ENCODE data around the gene LZTR1.

DNA sequence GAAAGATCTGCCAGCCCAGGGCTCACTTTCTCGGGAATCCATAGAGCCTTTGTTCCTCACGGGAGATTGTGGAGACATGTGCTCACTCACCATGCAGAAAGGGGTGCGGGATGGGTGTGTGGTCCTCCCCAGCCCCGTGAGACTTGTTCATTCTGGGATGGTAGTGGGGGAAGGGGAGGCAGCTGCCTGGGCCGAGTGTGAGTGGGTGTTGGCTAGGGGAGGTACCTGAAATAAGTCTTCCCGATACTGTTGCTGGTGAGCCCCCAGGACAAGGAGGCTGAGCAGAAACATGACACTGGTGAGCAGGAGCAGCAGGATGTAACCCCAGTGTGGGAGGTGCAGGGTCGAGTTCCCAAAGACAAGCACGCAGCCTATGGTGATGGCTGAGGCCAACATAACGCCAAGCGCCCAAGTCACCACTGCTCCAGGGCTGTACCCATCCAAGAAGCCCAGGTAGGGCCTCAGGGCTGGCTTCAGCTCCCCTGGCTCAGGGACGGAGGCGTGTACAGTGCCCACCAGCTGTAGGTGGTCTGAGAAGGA lies 47.5 kb downstream of the LZTR1 start:
- TF ChIP-seq, protein P1, sequence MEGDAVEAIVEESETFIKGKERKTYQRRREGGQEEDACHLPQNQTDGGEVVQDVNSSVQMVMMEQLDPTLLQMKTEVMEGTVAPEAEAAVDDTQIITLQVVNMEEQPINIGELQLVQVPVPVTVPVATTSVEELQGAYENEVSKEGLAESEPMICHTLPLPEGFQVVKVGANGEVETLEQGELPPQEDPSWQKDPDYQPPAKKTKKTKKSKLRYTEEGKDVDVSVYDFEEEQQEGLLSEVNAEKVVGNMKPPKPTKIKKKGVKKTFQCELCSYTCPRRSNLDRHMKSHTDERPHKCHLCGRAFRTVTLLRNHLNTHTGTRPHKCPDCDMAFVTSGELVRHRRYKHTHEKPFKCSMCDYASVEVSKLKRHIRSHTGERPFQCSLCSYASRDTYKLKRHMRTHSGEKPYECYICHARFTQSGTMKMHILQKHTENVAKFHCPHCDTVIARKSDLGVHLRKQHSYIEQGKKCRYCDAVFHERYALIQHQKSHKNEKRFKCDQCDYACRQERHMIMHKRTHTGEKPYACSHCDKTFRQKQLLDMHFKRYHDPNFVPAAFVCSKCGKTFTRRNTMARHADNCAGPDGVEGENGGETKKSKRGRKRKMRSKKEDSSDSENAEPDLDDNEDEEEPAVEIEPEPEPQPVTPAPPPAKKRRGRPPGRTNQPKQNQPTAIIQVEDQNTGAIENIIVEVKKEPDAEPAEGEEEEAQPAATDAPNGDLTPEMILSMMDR (conservative IDR thresholded peaks at IDR 0.05; ENCODE audit: low read depth, low read length), result no peak
- TF ChIP-seq EZH2 (IDR thresholded peaks at IDR 0.05; ENCODE audit: borderline replicate concordance, low read depth, low read length, poor library complexity, severe bottlenecking), result no peak

Measured in A673 (cell line).